OCI-LY3 (cell line): Measurements from ENCODE around the gene GAPDH.

Experiments used
- EZH2phosphoT487 ChIP-seq: fragments of 200-600 bp; shearing (Covaris generic); IDR thresholded peaks from 2 replicates; pipeline ENCODE4 v1.6.1; 2018; ENCODE audit warnings: antibody characterized with exemption, mixed run types, low read depth
- TF ChIP-seq, protein P1 (sequence below): fragments of 200-600, 300-600 bp; sonication (generic); IDR thresholded peaks from 2 replicates; pipeline ENCODE4 v1.5.1; 2014; ENCODE audit warnings: antibody characterized with exemption, low read length, low read depth

DNA sequence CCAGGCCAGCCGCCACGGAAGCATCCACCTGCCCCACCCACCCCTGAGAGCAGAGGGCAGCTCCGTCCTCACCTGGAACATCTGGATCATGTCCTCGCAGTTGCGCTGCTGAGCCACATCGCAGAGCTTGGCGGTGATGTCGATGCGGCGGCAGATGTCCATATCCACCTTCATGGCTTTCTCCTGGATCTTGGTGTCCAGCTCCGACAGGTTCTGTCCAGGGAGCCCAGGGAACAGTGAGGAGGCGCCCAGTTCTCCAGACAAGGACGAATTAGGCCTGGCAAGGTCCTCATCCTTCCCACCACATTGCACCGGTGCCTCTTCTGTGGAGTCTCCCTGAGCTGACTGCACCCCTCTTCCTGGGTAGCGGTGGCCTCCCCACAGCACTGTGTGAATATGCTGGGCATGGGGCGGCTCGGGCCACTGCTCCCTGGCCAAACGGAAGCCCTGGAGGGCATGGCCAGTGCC, 15.4 kb downstream of the GAPDH start:
- TF ChIP-seq, protein P1, sequence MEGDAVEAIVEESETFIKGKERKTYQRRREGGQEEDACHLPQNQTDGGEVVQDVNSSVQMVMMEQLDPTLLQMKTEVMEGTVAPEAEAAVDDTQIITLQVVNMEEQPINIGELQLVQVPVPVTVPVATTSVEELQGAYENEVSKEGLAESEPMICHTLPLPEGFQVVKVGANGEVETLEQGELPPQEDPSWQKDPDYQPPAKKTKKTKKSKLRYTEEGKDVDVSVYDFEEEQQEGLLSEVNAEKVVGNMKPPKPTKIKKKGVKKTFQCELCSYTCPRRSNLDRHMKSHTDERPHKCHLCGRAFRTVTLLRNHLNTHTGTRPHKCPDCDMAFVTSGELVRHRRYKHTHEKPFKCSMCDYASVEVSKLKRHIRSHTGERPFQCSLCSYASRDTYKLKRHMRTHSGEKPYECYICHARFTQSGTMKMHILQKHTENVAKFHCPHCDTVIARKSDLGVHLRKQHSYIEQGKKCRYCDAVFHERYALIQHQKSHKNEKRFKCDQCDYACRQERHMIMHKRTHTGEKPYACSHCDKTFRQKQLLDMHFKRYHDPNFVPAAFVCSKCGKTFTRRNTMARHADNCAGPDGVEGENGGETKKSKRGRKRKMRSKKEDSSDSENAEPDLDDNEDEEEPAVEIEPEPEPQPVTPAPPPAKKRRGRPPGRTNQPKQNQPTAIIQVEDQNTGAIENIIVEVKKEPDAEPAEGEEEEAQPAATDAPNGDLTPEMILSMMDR: no peak
- no peak for TF ChIP-seq EZH2phosphoT487
